ENCODE data around the gene USP46. TPM values are rescaled to one million over a fixed set of nuclear protein-coding genes. Genes with fewer than 3 reads are reported as not detected.

USP46 gene
- total and polyA plus RNA-seq, 2 of the 13 experiments (the other 11 are each of a cell fraction or from before 2014, with no cell fraction given), result 4.7 to 17.4 TPM

DNA sequence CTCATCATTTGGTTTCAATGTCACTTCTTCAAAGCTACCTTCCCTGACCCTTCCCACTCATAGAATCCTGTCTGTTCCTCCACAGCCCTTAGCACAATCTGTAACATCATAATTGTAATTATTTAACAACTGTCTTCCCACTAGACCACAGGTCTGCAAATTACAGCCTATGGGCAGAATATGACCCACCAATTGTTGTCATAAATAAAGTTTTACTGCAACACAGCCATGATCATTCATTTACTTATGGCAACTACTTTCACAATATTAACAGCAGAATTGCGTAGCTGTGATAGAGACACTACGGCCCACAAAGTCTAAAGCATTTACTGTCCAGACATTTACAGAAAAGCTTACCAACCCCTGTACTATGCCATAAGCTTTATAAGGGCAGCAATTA, 15.9 kb downstream of the USP46 start:
- Histone ChIP-seq H3K9ac (ENCODE audit: insufficient read depth, low read depth, low read length) (no peak overlapping the region), H3K9me3 (ENCODE audit: low read length) (no peaks in the 10 kb centered on the region), H3K27ac (ENCODE audit: extremely low read length, insufficient read depth, low read length) (no peak overlapping the region), H3K79me2 (ENCODE audit: insufficient read depth, low read length) (peaks cover 41% of the 10 kb centered on the region), H3K4me1 (ENCODE audit: insufficient read depth, low read length) (peaks cover 8% of the 10 kb centered on the region; the same call in 1 of the 2 replicates), H2AFZ (ENCODE audit: low read length) (no peak overlapping the region), H4K20me1 (ENCODE audit: insufficient read depth, low read length) (no peaks in the 10 kb centered on the region), H3K36me3 (replicated peaks in 1 of 2; ENCODE audit: control insufficient read depth in 1 of 2, insufficient read depth in 2 of 2, low read length in 2 of 2) (no peaks in the 10 kb centered on the region), H3K4me3 (replicated peaks in 1 of 3; ENCODE audit: insufficient read depth in 1 of 3, low read depth in 2 of 3, low read length in 3 of 3) (no peak overlapping the region), H3K4me2 (ENCODE audit: low read depth, low read length) (no peak overlapping the region), H3K27me3 (ENCODE audit: control insufficient read depth in 1 of 2, insufficient read depth in 2 of 2, low read length in 2 of 2) (no peaks in the 10 kb centered on the region)
- intact Hi-C loops (cut with micrococcal nuclease; ENCODE audit: unreplicated experiment), result no loop called here
- POLR2A ChIA-PET, result no interaction called here
- BruUV-seq (replicated peaks), result no TSS peak
- FAIRE-seq (no peak), DNase-seq (ENCODE audit: low spot score) (no peak), ATAC-seq (no peak)
- CTCF ChIA-PET (ENCODE audit: low intra/inter-chr PET ratio, low total read pairs), result no interaction called here
- TF ChIP-seq ZNF225 (CRISPR knock-in tag; IDR thresholded peaks at IDR 0.05) (no peak), RARA (CRISPR knock-in tag; IDR thresholded peaks at IDR 0.05) (no peak), RBFOX2 (IDR thresholded peaks at IDR 0.05; ENCODE audit: low read depth, low read length) (no peak), TOPORS (CRISPR knock-in tag; IDR thresholded peaks at IDR 0.05) (no peak), NFIC (IDR thresholded peaks at IDR 0.05; ENCODE audit: low read length) (no peak), ZNF556 (CRISPR knock-in tag; IDR thresholded peaks at IDR 0.05; ENCODE audit: borderline replicate concordance) (no peak), YY1 (IDR thresholded peaks at IDR 0.05; ENCODE audit: insufficient read depth, insufficient replicate concordance, low read depth, low read length) (no peak), GABPA (IDR thresholded peaks at IDR 0.05; ENCODE audit: low read depth, low read length) (no peak), GABPA (CRISPR knock-in tag; IDR thresholded peaks at IDR 0.05; ENCODE audit: low read depth) (no peak), ZIK1 (CRISPR knock-in tag; IDR thresholded peaks at IDR 0.05; ENCODE audit: borderline replicate concordance, low read depth) (no peak)
- TF ChIP-seq, protein P1, sequence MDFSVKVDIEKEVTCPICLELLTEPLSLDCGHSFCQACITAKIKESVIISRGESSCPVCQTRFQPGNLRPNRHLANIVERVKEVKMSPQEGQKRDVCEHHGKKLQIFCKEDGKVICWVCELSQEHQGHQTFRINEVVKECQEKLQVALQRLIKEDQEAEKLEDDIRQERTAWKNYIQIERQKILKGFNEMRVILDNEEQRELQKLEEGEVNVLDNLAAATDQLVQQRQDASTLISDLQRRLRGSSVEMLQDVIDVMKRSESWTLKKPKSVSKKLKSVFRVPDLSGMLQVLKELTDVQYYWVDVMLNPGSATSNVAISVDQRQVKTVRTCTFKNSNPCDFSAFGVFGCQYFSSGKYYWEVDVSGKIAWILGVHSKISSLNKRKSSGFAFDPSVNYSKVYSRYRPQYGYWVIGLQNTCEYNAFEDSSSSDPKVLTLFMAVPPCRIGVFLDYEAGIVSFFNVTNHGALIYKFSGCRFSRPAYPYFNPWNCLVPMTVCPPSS (IDR thresholded peaks at IDR 0.05), result no peak
- 100% methylated on average over 2 of the region's 2 CpGs for WGBS (ENCODE audit: low lambda C conversion rate)
- in situ Hi-C loops (cut with HindIII; ENCODE audit: extremely low pct_ligation_motif_present, low pct_unique_long_range_greater_than_20kb), result no loop called here

All from HepG2 (cell line).